ENCODE results near the gene CELSR3.

The CELSR3 gene

GRCh38 chr3:48662753-48663488 is at the start of gene CELSR3:
Gene CELSR3 (minus strand): TSS chr3:48662886. CDS start chr3:48662634, 252 bp downstream.
- Mint-ChIP-seq H3K27ac (peak within 1 kb of the TSS; percentile 91), H3K36me3 (peaks cover 34% of the 10 kb centered on the region), H3K4me3 (peak within 1 kb of the TSS; percentile 89), H3K4me1 (peaks cover 18% of the 10 kb centered on the region), H3K9me3 (no peaks in the 10 kb centered on the region)
- DNase-seq (ENCODE audit: low spot score in 2 of 2) = peak; percentile 32 to 71
- peak; percentile 53 for ATAC-seq

DNA sequence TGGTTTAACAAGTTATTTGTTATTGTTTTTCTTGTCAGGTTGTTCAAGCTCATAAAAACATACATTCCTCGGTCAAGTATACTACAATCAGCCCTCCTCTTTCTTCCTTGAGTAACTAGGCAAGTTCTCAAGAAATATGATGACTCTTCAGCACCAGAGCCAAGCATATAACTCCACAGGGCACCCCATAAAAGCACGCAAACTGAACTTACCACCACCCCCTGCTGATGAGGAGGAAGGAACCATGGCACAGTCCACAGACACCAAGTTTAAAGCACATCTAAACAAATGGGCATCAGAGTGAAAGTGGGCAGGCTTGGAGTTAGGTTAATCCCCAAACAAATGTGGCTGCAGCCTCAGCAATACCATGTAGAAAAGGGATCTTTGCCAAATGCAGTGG is 49.0 kb upstream of the CELSR3 start:
- H3K36me3 Mint-ChIP-seq = peaks cover 97% of the 10 kb centered on the region
- no peak overlapping the region for H3K4me3 Mint-ChIP-seq
- ATAC-seq = no peak
- peaks cover 56% of the 10 kb centered on the region for H3K4me1 Mint-ChIP-seq
- H3K9me3 Mint-ChIP-seq = no peaks in the 10 kb centered on the region
- DNase-seq (ENCODE audit: low spot score in 2 of 2) = no peak
- H3K27ac Mint-ChIP-seq = peak overlapping the region; percentile 79

- peaks cover 97% of the 10 kb centered on the region for H3K36me3 Mint-ChIP-seq
- peak overlapping the region; percentile 79 for H3K27ac Mint-ChIP-seq
These were observed 46.4 kb upstream of the CELSR3 start for GRCh38 chr3:48709051-48709461.

GRCh38 chr3:48708481-48708889 is 45.8 kb upstream of the CELSR3 start:
- Mint-ChIP-seq H3K4me1 (peaks cover 39% of the 10 kb centered on the region), H3K9me3 (no peaks in the 10 kb centered on the region), H3K27ac (peak overlapping the region; percentile 79), H3K4me3 (no peak overlapping the region), H3K36me3 (peaks cover 97% of the 10 kb centered on the region)
- peak; percentile 82 for ATAC-seq
- DNase-seq (ENCODE audit: low spot score in 2 of 2) = no peak

More at GRCh38 chr3:48709051-48709461, 46.4 kb upstream of the CELSR3 start:
- no peak for DNase-seq (ENCODE audit: low spot score in 2 of 2)
- Mint-ChIP-seq H3K9me3 (no peaks in the 10 kb centered on the region), H3K4me3 (no peak overlapping the region), H3K4me1 (peaks cover 39% of the 10 kb centered on the region)
- peak; percentile 34 for ATAC-seq

GRCh38 chr3:48707157-48707556 is 44.5 kb upstream of the CELSR3 start:
- Mint-ChIP-seq H3K36me3 (peaks cover 96% of the 10 kb centered on the region), H3K9me3 (no peaks in the 10 kb centered on the region), H3K4me3 (no peak overlapping the region), H3K27ac (peak overlapping the region; percentile 26), H3K4me1 (peaks cover 41% of the 10 kb centered on the region)
- DNase-seq (ENCODE audit: low spot score in 2 of 2) (no peak), ATAC-seq (no peak)

DNA sequence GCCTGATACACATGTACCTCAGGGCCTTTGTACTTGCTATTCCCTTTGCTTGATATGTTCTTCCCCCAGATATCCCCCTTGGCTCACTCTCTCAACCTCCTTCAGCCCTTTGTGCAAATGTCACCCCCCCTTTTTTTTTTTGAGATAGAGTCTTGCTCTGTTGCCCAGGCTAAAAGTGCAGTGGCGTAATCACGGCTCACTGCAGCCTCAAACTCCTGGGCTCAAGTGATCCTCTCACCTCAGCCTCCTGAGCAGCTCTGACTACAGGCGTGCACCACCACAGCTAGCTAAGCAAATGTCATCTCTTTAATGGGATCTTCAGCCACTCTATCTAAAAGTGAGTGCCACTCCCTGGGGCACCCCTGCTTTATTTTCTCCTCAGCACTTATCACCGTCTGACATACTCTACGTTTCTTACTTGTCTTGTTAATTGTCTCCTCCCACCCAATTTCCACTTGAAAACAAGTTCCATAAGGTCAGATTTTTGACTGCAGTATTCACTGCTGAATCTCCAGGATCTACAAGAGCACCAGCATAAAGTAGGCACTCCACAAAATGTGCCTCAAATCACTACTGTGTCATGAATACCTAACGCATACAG is 39.7 kb upstream of the CELSR3 start:
- peaks cover 90% of the 10 kb centered on the region for H3K36me3 Mint-ChIP-seq

DNA sequence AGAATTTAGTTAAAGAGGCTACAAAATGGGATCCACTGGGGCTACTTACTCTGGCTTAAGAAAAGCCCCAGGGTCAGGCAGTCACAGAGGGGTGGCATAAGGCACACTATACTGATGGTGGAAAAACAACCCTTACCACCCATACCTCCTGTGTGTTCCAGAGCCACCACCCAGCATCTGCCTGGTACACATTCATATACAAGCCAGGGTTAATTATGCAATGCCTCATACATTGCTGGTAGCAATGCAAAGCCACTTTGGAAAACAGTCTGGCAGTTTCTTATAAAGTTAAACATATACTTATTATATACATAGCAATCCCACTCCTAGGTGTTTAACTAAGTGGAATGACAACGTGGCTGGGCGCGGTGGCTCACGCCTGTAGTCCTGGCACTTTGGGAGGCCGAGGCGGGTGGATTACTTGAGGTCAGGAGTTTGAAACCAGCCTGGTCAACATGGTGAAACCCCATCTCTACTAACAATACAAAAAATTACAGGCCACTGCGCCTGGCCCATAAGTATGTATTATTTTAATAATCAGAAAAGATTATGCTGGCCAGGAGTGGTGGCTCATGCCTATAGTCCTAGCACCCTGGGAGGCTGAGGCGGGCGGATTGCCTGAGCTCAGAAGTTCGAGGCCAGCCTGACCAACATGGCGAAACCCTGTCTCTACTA is 38.2 kb upstream of the CELSR3 start:
- Mint-ChIP-seq H3K4me3 (no peak overlapping the region), H3K36me3 (peaks cover 86% of the 10 kb centered on the region), H3K9me3 (no peaks in the 10 kb centered on the region), H3K4me1 (peaks cover 24% of the 10 kb centered on the region), H3K27ac (no peak overlapping the region)
- DNase-seq (ENCODE audit: low spot score in 2 of 2) (no peak), ATAC-seq (no peak)

More for the DNA sequence above, 39.7 kb upstream of the CELSR3 start:
- no peak for ATAC-seq
- no peak for DNase-seq (ENCODE audit: low spot score in 2 of 2)
- no peak overlapping the region for H3K4me3 Mint-ChIP-seq
- H3K27ac Mint-ChIP-seq = peak overlapping the region; percentile 41
- H3K4me1 Mint-ChIP-seq = peaks cover 24% of the 10 kb centered on the region
- H3K9me3 Mint-ChIP-seq = no peaks in the 10 kb centered on the region

- Mint-ChIP-seq H3K4me1 (peaks cover 19% of the 10 kb centered on the region), H3K27ac (no peak overlapping the region), H3K4me3 (no peak overlapping the region), H3K36me3 (peaks cover 86% of the 10 kb centered on the region), H3K9me3 (no peaks in the 10 kb centered on the region)
- DNase-seq (ENCODE audit: low spot score in 2 of 2) (no peak), ATAC-seq (no peak)
These were observed 36.2 kb upstream of the CELSR3 start for GRCh38 chr3:48698891-48699290.

GRCh38 chr3:48697952-48698351 is 35.3 kb upstream of the CELSR3 start:
- no peaks in the 10 kb centered on the region for H3K9me3 Mint-ChIP-seq
- H3K4me1 Mint-ChIP-seq = peaks cover 19% of the 10 kb centered on the region
- DNase-seq (ENCODE audit: low spot score in 2 of 2) (no peak), ATAC-seq (peak; percentile 34)
- peaks cover 87% of the 10 kb centered on the region for H3K36me3 Mint-ChIP-seq
- no peak overlapping the region for H3K4me3 Mint-ChIP-seq
- no peak overlapping the region for H3K27ac Mint-ChIP-seq

- Mint-ChIP-seq H3K4me1 (peaks cover 10% of the 10 kb centered on the region), H3K27ac (no peak overlapping the region), H3K4me3 (no peak overlapping the region), H3K9me3 (no peaks in the 10 kb centered on the region), H3K36me3 (peaks cover 87% of the 10 kb centered on the region)
- ATAC-seq (no peak), DNase-seq (ENCODE audit: low spot score in 2 of 2) (no peak)
These were observed 33.9 kb upstream of the CELSR3 start for GRCh38 chr3:48696601-48697000.

DNA sequence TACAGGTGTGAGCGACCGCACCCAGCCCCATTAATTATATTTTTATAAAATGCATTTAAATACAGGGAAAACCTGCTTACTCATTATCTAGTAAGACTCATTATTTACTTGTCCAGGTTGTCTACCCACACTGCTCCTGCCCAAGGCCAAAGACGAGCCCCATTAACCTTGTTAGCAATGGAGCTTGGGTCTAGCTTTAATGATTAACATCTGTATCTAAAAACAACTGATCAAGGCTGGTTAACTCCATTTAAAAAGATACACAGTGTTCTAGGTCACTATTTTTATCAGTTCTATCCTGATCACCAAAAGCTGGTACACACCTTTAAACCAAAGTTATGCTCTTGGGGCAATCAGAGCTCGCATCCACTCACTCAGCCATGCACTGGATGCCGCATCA is 33.5 kb upstream of the CELSR3 start:
- Mint-ChIP-seq H3K27ac (no peak overlapping the region), H3K4me1 (peaks cover 10% of the 10 kb centered on the region), H3K4me3 (no peak overlapping the region), H3K9me3 (no peaks in the 10 kb centered on the region), H3K36me3 (peaks cover 87% of the 10 kb centered on the region)
- DNase-seq (ENCODE audit: low spot score in 2 of 2) (no peak), ATAC-seq (no peak)

DNA sequence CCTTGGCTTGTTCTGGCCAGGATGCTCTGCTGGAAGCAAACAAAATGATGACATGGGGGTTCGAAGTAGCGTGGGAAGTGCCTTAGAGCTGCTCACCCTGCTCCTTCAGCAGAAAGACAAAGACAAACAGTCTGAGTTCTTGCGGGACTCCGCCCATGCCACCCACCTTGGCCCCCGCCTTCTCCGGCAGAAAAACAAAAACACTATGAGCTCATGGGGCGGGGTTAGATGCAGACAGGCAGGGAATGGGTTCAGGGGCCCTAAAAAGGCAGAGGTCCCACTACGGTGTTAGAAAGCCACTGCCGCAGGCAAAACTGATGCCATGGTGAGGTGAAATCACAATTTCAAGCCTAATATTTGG is 32.7 kb upstream of the CELSR3 start:
- Mint-ChIP-seq H3K4me3 (no peak overlapping the region), H3K4me1 (peaks cover 10% of the 10 kb centered on the region), H3K36me3 (peaks cover 87% of the 10 kb centered on the region), H3K9me3 (no peaks in the 10 kb centered on the region), H3K27ac (no peak overlapping the region)
- DNase-seq (ENCODE audit: low spot score in 2 of 2) = no peak
- no peak for ATAC-seq

GRCh38 chr3:48694610-48695392 is 32.1 kb upstream of the CELSR3 start:
- Mint-ChIP-seq H3K9me3 (no peaks in the 10 kb centered on the region), H3K36me3 (peaks cover 87% of the 10 kb centered on the region), H3K4me1 (peaks cover 10% of the 10 kb centered on the region), H3K4me3 (no peak overlapping the region), H3K27ac (no peak overlapping the region)
- DNase-seq (ENCODE audit: low spot score in 2 of 2) (no peak), ATAC-seq (no peak)

GRCh38 chr3:48693826-48694225 is 31.1 kb upstream of the CELSR3 start:
- H3K9me3 Mint-ChIP-seq = no peaks in the 10 kb centered on the region
- H3K4me3 Mint-ChIP-seq = no peak overlapping the region
- DNase-seq (ENCODE audit: low spot score in 2 of 2) (no peak), ATAC-seq (no peak)
- no peak overlapping the region for H3K27ac Mint-ChIP-seq
- peaks cover 2% of the 10 kb centered on the region for H3K4me1 Mint-ChIP-seq
- peaks cover 87% of the 10 kb centered on the region for H3K36me3 Mint-ChIP-seq

DNA sequence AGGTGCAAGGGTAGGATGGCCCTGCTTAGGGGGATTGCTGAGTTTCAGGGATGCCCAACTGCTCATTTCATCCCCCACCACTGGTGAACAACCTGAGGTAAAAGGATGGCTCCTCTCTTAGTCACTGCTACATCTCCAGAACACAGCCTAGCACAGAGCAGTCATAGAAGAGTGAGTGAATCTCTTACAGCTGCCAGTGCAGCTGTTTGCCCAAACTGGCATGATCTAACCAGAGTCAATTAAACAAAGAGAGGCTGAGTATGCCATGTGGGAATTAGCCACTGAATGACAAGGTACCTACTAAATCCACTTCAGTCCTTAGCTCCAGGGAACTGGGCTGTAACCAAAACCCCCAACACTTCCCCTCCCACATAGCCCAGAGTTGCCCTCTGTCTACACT is 29.9 kb upstream of the CELSR3 start:
- Mint-ChIP-seq H3K4me1 (no peaks in the 10 kb centered on the region), H3K9me3 (no peaks in the 10 kb centered on the region), H3K4me3 (no peak overlapping the region), H3K36me3 (peaks cover 95% of the 10 kb centered on the region), H3K27ac (no peak overlapping the region)
- peak; percentile 25 for ATAC-seq
- no peak for DNase-seq (ENCODE audit: low spot score in 2 of 2)

Data from stimulated activated effector memory CD8-positive, alpha-beta T cell treated with anti-CD3 and anti-CD28 coated beads, Interleukin-12 subunit alpha, Interleukin-12 subunit beta, amount 100 ng/mL, for 72 hours (primary cell).